SU-DHL-6 (cell line): ENCODE measurements around the gene VWA2.

ENCODE experiments used
- EZH2phosphoT487 ChIP-seq: fragments of 200-600 bp; sonication (generic), shearing (Covaris generic); conservative IDR thresholded peaks from 2 replicates; pipeline ENCODE4 v1.6.1; 2018; ENCODE audit warnings: mild to moderate bottlenecking, antibody characterized with exemption, low read length, moderate library complexity, mixed read lengths
- TF ChIP-seq, protein P1 (sequence below): fragments of 200-600 bp; sonication (generic); IDR thresholded peaks from one replicate; pipeline ENCODE4 v1.5.1; 2017; ENCODE audit warnings: antibody characterized with exemption, mild to moderate bottlenecking, low read length, moderate library complexity; ENCODE audit not compliant: insufficient read depth, poor library complexity, severe bottlenecking

DNA sequence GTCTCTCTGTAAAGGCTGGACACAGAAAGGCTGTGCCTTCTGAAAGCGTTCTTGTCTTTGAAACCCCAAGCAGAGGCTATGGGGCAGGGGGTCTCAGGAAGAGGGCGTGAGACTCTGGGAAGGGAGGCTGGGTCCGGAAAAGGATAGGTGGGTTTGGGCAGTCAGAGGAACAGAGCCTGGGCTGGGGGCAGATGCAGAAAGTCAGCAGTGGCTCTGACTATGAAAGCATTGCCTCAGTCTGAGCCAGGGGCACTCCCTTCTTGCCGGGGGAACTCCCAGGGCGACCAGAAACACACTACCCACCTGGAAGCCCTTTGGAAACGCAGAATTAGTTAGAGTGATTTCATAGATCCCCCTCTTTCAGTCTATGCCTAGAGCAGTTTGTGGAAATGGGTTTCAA lies 72.0 kb downstream of the VWA2 start:
- TF ChIP-seq, protein P1, sequence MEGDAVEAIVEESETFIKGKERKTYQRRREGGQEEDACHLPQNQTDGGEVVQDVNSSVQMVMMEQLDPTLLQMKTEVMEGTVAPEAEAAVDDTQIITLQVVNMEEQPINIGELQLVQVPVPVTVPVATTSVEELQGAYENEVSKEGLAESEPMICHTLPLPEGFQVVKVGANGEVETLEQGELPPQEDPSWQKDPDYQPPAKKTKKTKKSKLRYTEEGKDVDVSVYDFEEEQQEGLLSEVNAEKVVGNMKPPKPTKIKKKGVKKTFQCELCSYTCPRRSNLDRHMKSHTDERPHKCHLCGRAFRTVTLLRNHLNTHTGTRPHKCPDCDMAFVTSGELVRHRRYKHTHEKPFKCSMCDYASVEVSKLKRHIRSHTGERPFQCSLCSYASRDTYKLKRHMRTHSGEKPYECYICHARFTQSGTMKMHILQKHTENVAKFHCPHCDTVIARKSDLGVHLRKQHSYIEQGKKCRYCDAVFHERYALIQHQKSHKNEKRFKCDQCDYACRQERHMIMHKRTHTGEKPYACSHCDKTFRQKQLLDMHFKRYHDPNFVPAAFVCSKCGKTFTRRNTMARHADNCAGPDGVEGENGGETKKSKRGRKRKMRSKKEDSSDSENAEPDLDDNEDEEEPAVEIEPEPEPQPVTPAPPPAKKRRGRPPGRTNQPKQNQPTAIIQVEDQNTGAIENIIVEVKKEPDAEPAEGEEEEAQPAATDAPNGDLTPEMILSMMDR: no peak
- TF ChIP-seq EZH2phosphoT487: no peak
